Liver (tissue), 9 donors: ENCODE results near the gene RAPGEF1. TPM values are rescaled to one million over a fixed set of nuclear protein-coding genes. Genes with fewer than 3 reads are reported as not detected.
A peak's percentile ranks its signal among the peaks of the same experiment; 100 is the strongest.

Experiments
- DNase-seq: peaks from one replicate; pipeline ENCODE4 v3.0.0-alpha.2; 2017; ENCODE audit warnings: low spot score
- H3K27ac ChIP-seq, 2 donors: one replicate each; pipeline ENCODE4 v1.7.0; 2013; ENCODE audit warnings: inconsistent platforms in 2 of 2, low read length in 2 of 2, control low read depth in 1 of 2, low read depth in 1 of 2, mild to moderate bottlenecking in 1 of 2
- H3K27me3 ChIP-seq, 4 donors: one replicate each; pipeline versions ENCODE4 v1.6.1 to v1.7.0; 2013; ENCODE audit warnings: low read length in 3 of 4, inconsistent platforms in 1 of 4, mild to moderate bottlenecking in 1 of 4, moderate library complexity in 1 of 4; ENCODE audit not compliant: control insufficient read depth in 4 of 4, insufficient read depth in 4 of 4
- H3K36me3 ChIP-seq, 4 donors: one replicate each; pipeline versions ENCODE4 v1.6.1 to v1.7.0; 2013; ENCODE audit warnings: low read length in 3 of 4, mild to moderate bottlenecking in 3 of 4, low read depth in 1 of 4, moderate library complexity in 1 of 4; ENCODE audit not compliant: control insufficient read depth in 4 of 4, insufficient read depth in 3 of 4
- H3K4me1 ChIP-seq, 4 donors: one replicate each; pipeline versions ENCODE4 v1.6.1 to v1.7.0; 2013; ENCODE audit warnings: low read length in 3 of 4, mild to moderate bottlenecking in 3 of 4, moderate library complexity in 1 of 4; ENCODE audit not compliant: control insufficient read depth in 4 of 4, insufficient read depth in 4 of 4
- H3K4me3 ChIP-seq, 3 donors: one replicate each; pipeline versions ENCODE4 v1.6.1 to v1.7.0; 2013; ENCODE audit warnings: low read length in 3 of 3, control low read depth in 1 of 3, low read depth in 1 of 3, mild to moderate bottlenecking in 1 of 3
- H3K9ac ChIP-seq, 2 donors: one replicate each; pipeline ENCODE4 v1.7.0; 2013; ENCODE audit warnings: low read length in 2 of 2, mild to moderate bottlenecking in 2 of 2, moderate library complexity in 2 of 2, control low read depth in 1 of 2, low read depth in 1 of 2
- H3K9me3 ChIP-seq, 4 donors: one replicate each; pipeline versions ENCODE4 v1.6.1 to v1.7.0; 2013; ENCODE audit warnings: low read length in 3 of 4; ENCODE audit not compliant: control insufficient read depth in 4 of 4
- ATF3 ChIP-seq: IDR thresholded peaks from 2 replicates; pipeline ENCODE4 v1.6.1; 2016; ENCODE audit warnings: antibody characterized with exemption
- CTCF ChIP-seq: fragments of 150-350 bp; IDR thresholded peaks from 2 replicates; pipeline ENCODE4 v1.5.1; 2017; ENCODE audit warnings: improper control_type of control experiment, low read depth, low read length; ENCODE audit not compliant: missing input control
- EGR1 ChIP-seq, 2 donors: IDR thresholded peaks; 2 replicates each; pipeline ENCODE4 v1.6.1; 2016 to 2018; ENCODE audit warnings: antibody characterized with exemption in 2 of 2, low read depth in 2 of 2
- HNF4A ChIP-seq, 2 donors: conservative IDR thresholded peaks; 2 replicates each; pipeline ENCODE4 v1.6.1; 2016; ENCODE audit warnings: antibody characterized with exemption in 2 of 2, mild to moderate bottlenecking in 2 of 2
- HNF4G ChIP-seq: IDR thresholded peaks from 2 replicates; pipeline ENCODE4 v1.6.1; 2016; ENCODE audit warnings: antibody characterized with exemption
- JUND ChIP-seq, 2 donors: IDR thresholded peaks; 2 replicates each; pipeline ENCODE4 v1.6.1; 2016; ENCODE audit warnings: antibody characterized with exemption in 2 of 2
- MAX ChIP-seq: IDR thresholded peaks from 2 replicates; pipeline ENCODE4 v1.6.1; 2016; ENCODE audit warnings: antibody characterized with exemption
- NR2F2 ChIP-seq: IDR thresholded peaks from 2 replicates; pipeline ENCODE4 v1.6.1; 2016; ENCODE audit warnings: antibody characterized with exemption
- RAD21 ChIP-seq, 2 donors: IDR thresholded peaks; 2 replicates each; pipeline ENCODE4 v1.6.1; 2016; ENCODE audit warnings: antibody characterized with exemption in 2 of 2, mild to moderate bottlenecking in 2 of 2
- REST ChIP-seq: IDR thresholded peaks from 2 replicates; pipeline ENCODE4 v1.6.1; 2016; ENCODE audit warnings: antibody characterized with exemption, mild to moderate bottlenecking
- RXRA ChIP-seq, 2 donors: IDR thresholded peaks; 2 replicates each; pipeline ENCODE4 v1.6.1; 2017 to 2018; ENCODE audit warnings: antibody characterized with exemption in 2 of 2, mild to moderate bottlenecking in 1 of 2
- SP1 ChIP-seq: IDR thresholded peaks from 2 replicates; pipeline ENCODE4 v1.6.1; 2018; ENCODE audit warnings: antibody characterized with exemption, mild to moderate bottlenecking
- TAF1 ChIP-seq: conservative IDR thresholded peaks from 2 replicates; pipeline ENCODE4 v1.6.1; 2016; ENCODE audit warnings: antibody characterized with exemption, mild to moderate bottlenecking
- YY1 ChIP-seq: IDR thresholded peaks from 2 replicates; pipeline ENCODE4 v1.6.1; 2016; ENCODE audit warnings: antibody characterized with exemption, mild to moderate bottlenecking
- ZBTB33 ChIP-seq: IDR thresholded peaks from 2 replicates; pipeline ENCODE4 v1.6.1; 2016; ENCODE audit warnings: antibody characterized with exemption
- WGBS: extraction: QIAGEN DNeasy Blood & Tissue Kit; methylation state at CpG from one replicate; pipeline ENCODE4 v1.1.7; 2013; 5-methylcytosine and 5-hydroxymethylcytosine counted together
- polyA plus RNA-seq, 2 donors: library from polyadenylated mRNA; stranded (reverse) in 1 of 2; unstranded in 1 of 2; fragments of 200-250 nt in 1 of 2; fragments of >200 nt in 1 of 2; fragmentation: Nextera tagmentation in 1 of 2; extraction: Ambion mirVana in 1 of 2; gene quantifications; one replicate each; pipeline versions ENCODE4 v1.2.1 to v1.2.3, GENCODE V29; 2013 to 2015
- total RNA-seq, 2 donors: library from RNA; depleted of rRNA; stranded (reverse); fragments of >200 nt; gene quantifications; one replicate each; pipeline ENCODE4 v1.2.3, GENCODE V29; 2014
- donor health status: healthy.
- donor health status: healthy.
- donor health status: healthy.
- donor health status: healthy.
- donor health status: healthy.

The RAPGEF1 gene
- total and polyA plus RNA-seq, 4 donors = 5.6 to 19.7 (median 16.8) TPM

- TF ChIP-seq TAF1 (no peak), RXRA (IDR thresholded peaks at IDR 0.05) (no peak)
Measured at GRCh38 chr9:131757549-131757948, 17.7 kb upstream of the RAPGEF1 start (continued).

- TF ChIP-seq RAD21 (IDR thresholded peaks at IDR 0.05) (peak; percentile 51 to 78), TAF1 (no peak), RXRA (IDR thresholded peaks at IDR 0.05) (no peak), CTCF (peak; percentile 51), ATF3 (no peak), HNF4G (no peak), JUND (IDR thresholded peaks at IDR 0.05) (no peak), EGR1 (IDR thresholded peaks at IDR 0.05; ENCODE audit: low read depth in 2 of 2) (no peak), REST (no peak), ZBTB33 (no peak)
- Histone ChIP-seq H3K27ac (no peak overlapping the region), H3K9ac (no peak overlapping the region), H3K4me3 (no peak overlapping the region), H3K36me3 (no peaks in the 10 kb centered on the region), H3K27me3 (no peaks in the 10 kb centered on the region), H3K4me1 (no peaks in the 10 kb centered on the region), H3K9me3 (no peaks in the 10 kb centered on the region)
- DNase-seq = peak; percentile 81
- 19% methylated on average over 13 of the region's 13 CpGs for WGBS
Measured at GRCh38 chr9:131755541-131756198, 15.8 kb upstream of the RAPGEF1 start.

GRCh38 chr9:131754846-131755245, 15.0 kb upstream of the RAPGEF1 start:
- Histone ChIP-seq H3K4me3 (no peak overlapping the region), H3K9me3 (no peaks in the 10 kb centered on the region), H3K27ac (no peak overlapping the region), H3K9ac (no peak overlapping the region), H3K27me3 (no peaks in the 10 kb centered on the region), H3K4me1 (no peaks in the 10 kb centered on the region), H3K36me3 (no peaks in the 10 kb centered on the region)
- no peak for TF ChIP-seq HNF4G
- no peak for TF ChIP-seq REST
- no peak for TF ChIP-seq YY1
- no peak for TF ChIP-seq EGR1 (IDR thresholded peaks at IDR 0.05; ENCODE audit: low read depth in 2 of 2)
- TF ChIP-seq RAD21 (IDR thresholded peaks at IDR 0.05) = no peak
- TF ChIP-seq NR2F2 = no peak
- TF ChIP-seq MAX = no peak
- TF ChIP-seq SP1 = no peak
- no peak for TF ChIP-seq JUND (IDR thresholded peaks at IDR 0.05)
- TF ChIP-seq HNF4A (conservative IDR thresholded peaks at IDR 0.05) = no peak
- no peak for DNase-seq
- WGBS = 64% methylated on average over 6 of the region's 6 CpGs
